A673 (cell line): ENCODE data around the gene DACH2. TPM values are rescaled to one million over a fixed set of nuclear protein-coding genes. Genes with fewer than 3 reads are reported as not detected.

Source experiments
- Bru-seq: library from RNA; stranded (reverse); fragments of 400-500 nt; gene quantifications from one replicate; lab custom pipeline; 2021; lab: Mats Ljungman, UMichigan
- BruChase-seq, 2 experiments: library from RNA; stranded (reverse); fragments of 400-500 nt; gene quantifications; one replicate each; lab custom pipeline; 2021; lab: Mats Ljungman, UMichigan
- BruUV-seq: library from RNA; stranded (reverse); fragments of 400-500 nt; replicated peaks from 2 replicates; lab custom pipeline; 2021; lab: Mats Ljungman, UMichigan
- CTCF ChIA-PET: fragments of 300-600 bp; sonication (Branson Sonifier 250); formaldehyde crosslinking; loops from one replicate; lab custom pipeline; 2022; ENCODE audit warnings: antibody characterized with exemption; lab: Charles Lee
- POLR2A ChIA-PET: fragments of 300-600 bp; sonication (Branson Sonifier 250); formaldehyde crosslinking; loops from one replicate; lab custom pipeline; 2022; ENCODE audit warnings: antibody characterized with exemption; ENCODE audit not compliant: low non-redundant PET; lab: Charles Lee
- DNase-seq: peaks from one replicate; pipeline ENCODE4 v3.0.0-alpha.2; 2015; ENCODE audit warnings: low spot score
- H3K27ac ChIP-seq: fragments of 200-600 bp; sonication (generic); 2 replicates; pipeline ENCODE4 v1.5.1; 2016; ENCODE audit warnings: mixed run types, low read depth, mild to moderate bottlenecking, mixed read lengths, antibody characterized with exemption, low read length; ENCODE audit not compliant: poor library complexity, severe bottlenecking
- H3K27me3 ChIP-seq: fragments of 200-600 bp; sonication (generic); replicated peaks from 2 replicates; pipeline ENCODE4 v1.6.1; 2017; ENCODE audit warnings: mixed run types, low read depth, mild to moderate bottlenecking, mixed read lengths, antibody characterized with exemption, low read length; ENCODE audit not compliant: insufficient read depth, poor library complexity
- H3K36me3 ChIP-seq: fragments of 200-600 bp; sonication (generic); 2 replicates; pipeline ENCODE4 v1.6.1; 2016; ENCODE audit warnings: mixed run types, mild to moderate bottlenecking, mixed read lengths, antibody characterized with exemption, low read length; ENCODE audit not compliant: insufficient read depth, poor library complexity, severe bottlenecking
- H3K4me1 ChIP-seq: fragments of 200-600 bp; sonication (generic); 2 replicates; pipeline ENCODE4 v1.6.1; 2017; ENCODE audit warnings: mixed run types, mild to moderate bottlenecking, mixed read lengths, antibody characterized with exemption, low read length; ENCODE audit not compliant: insufficient read depth, poor library complexity, severe bottlenecking
- H3K4me3 ChIP-seq: fragments of 200-600 bp; sonication (generic); 2 replicates; pipeline ENCODE4 v1.5.1; 2016; ENCODE audit warnings: low read depth, mixed run types, mild to moderate bottlenecking, mixed read lengths, low read length; ENCODE audit not compliant: poor library complexity, severe bottlenecking
- H3K9me3 ChIP-seq: fragments of 200-600 bp; sonication (generic); 2 replicates; pipeline ENCODE4 v1.6.1; 2016; ENCODE audit warnings: mixed run types, low read depth, mild to moderate bottlenecking, mixed read lengths, antibody characterized with exemption, low read length; ENCODE audit not compliant: poor library complexity, severe bottlenecking
- CTCF ChIP-seq: fragments of 300-800, 200-600 bp; sonication (generic); conservative IDR thresholded peaks from 2 replicates; pipeline ENCODE4 v1.5.1; 2017; ENCODE audit warnings: low read depth, mild to moderate bottlenecking, antibody characterized with exemption, low read length, moderate library complexity, mixed read lengths
- EZH2 ChIP-seq: fragments of 200-600 bp; sonication (generic); IDR thresholded peaks from 2 replicates; pipeline ENCODE4 v1.6.1; 2017; ENCODE audit warnings: borderline replicate concordance, low read depth, mild to moderate bottlenecking, mixed read lengths, antibody characterized with exemption, low read length; ENCODE audit not compliant: poor library complexity, severe bottlenecking
- intact Hi-C: fragments of 100-400 bp; cut with micrococcal nuclease; formaldehyde crosslinking; loops from one replicate; pipeline ENCODE4 v1.10.0; 2022; ENCODE audit not compliant: unreplicated experiment
- long read RNA-seq: library from polyadenylated mRNA; stranded (forward); transcript quantifications from one replicate; pipeline ENCODE4 v2.0.0, GENCODE V29; 2022
- total RNA-seq: library from RNA; stranded (reverse); gene quantifications from 2 replicates; pipeline ENCODE4 v1.2.3, GENCODE V29; 2021

The DACH2 gene
- not detected in 2 replicates for total RNA-seq
- percentile 4 among the genes with signal in this experiment for Bru-seq, nascent RNA
- BruChase-seq, experiment 1, labeled RNA remaining after a 2-hour chase: percentile 4 among the genes with signal in this experiment
- percentile 4 among the genes with signal in this experiment for BruChase-seq, experiment 2, labeled RNA remaining after a 6-hour chase
- long read RNA-seq: 0 reads

GRCh38 chrX:86148024-86148511 lies at the start of gene DACH2:
TSS of gene DACH2 (plus strand) at chrX:86148451.
- Histone ChIP-seq H3K4me3 (peak within 1 kb of the TSS; percentile 34), H3K36me3 (no peaks in the 10 kb centered on the region), H3K27ac (no peak within 1 kb of the TSS), H3K4me1 (no peaks in the 10 kb centered on the region), H3K27me3 (peaks cover 16% of the 10 kb centered on the region), H3K9me3 (no peaks in the 10 kb centered on the region)
- ChIA-PET POLR2A (no interaction called here), CTCF (no interaction called here)
- no TSS peak for BruUV-seq
- TF ChIP-seq EZH2 (no peak), CTCF (no peak)
- peak; percentile 63 for DNase-seq
- intact Hi-C loops: no loop called here

- BruUV-seq: no TSS peak
- Histone ChIP-seq H3K9me3 (no peaks in the 10 kb centered on the region), H3K4me1 (no peaks in the 10 kb centered on the region), H3K4me3 (no peak overlapping the region), H3K36me3 (no peaks in the 10 kb centered on the region), H3K27me3 (no peaks in the 10 kb centered on the region), H3K27ac (no peak overlapping the region)
- no peak for DNase-seq
- intact Hi-C loops: no loop called here
- TF ChIP-seq CTCF: no peak
- TF ChIP-seq EZH2: no peak
- ChIA-PET CTCF (no interaction called here), POLR2A (no interaction called here)
Measured at GRCh38 chrX:86102341-86102740, 45.9 kb upstream of the DACH2 start.

DNA sequence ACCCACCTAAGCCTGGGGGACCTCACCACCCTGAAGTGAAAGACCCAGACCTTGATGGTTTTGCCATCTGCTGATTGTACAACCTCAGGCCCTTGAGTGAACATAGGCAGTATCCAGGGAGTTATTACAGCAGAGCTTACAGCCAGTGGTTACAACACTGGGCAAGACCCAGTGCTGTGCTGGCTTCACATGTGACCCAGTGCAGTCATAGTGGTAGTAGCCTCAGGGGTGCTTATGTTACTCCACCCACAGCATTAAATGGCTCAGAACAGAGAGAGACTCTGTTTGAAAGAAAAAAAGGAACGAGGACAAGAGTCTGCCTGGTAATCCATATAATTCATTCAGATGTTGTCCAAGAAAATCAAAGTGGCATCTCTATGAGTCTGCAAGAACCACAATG lies 45.2 kb upstream of the DACH2 start:
- POLR2A ChIA-PET: no interaction called here
- CTCF ChIA-PET: no interaction called here
- no peak for TF ChIP-seq CTCF
- no peak for TF ChIP-seq EZH2
- H3K4me3 ChIP-seq: no peak overlapping the region
- BruUV-seq: no TSS peak
- H3K36me3 ChIP-seq: no peaks in the 10 kb centered on the region
- no peaks in the 10 kb centered on the region for H3K4me1 ChIP-seq
- no peak for DNase-seq
- intact Hi-C loops: no loop called here
- no peak overlapping the region for H3K27ac ChIP-seq
- H3K27me3 ChIP-seq: no peaks in the 10 kb centered on the region
- no peaks in the 10 kb centered on the region for H3K9me3 ChIP-seq
